Glutamatergic neuron (in vitro differentiated cells): Measurements from ENCODE around the gene EXOG. TPM values are rescaled to one million over a fixed set of nuclear protein-coding genes. Genes with fewer than 3 reads are reported as not detected.

Experiments
- DNase-seq: peaks from one replicate; pipeline ENCODE4 v3.0.0; 2022
- H3K27ac Mint-ChIP-seq: one replicate; pipeline ENCODE4 v1.8.0; 2020; ENCODE audit warnings: mild to moderate bottlenecking, mixed read lengths, inconsistent platforms; ENCODE audit not compliant: unreplicated experiment
- H3K27me3 Mint-ChIP-seq: one replicate; pipeline ENCODE4 v1.8.0; 2020; ENCODE audit warnings: mild to moderate bottlenecking, moderate library complexity, mixed read lengths, inconsistent platforms; ENCODE audit not compliant: unreplicated experiment
- H3K36me3 Mint-ChIP-seq: one replicate; pipeline ENCODE4 v1.8.0; 2020; ENCODE audit warnings: mild to moderate bottlenecking, mixed read lengths, inconsistent platforms; ENCODE audit not compliant: unreplicated experiment
- H3K4me1 Mint-ChIP-seq: one replicate; pipeline ENCODE4 v1.8.0; 2020; ENCODE audit warnings: mild to moderate bottlenecking, low read depth, mixed read lengths, inconsistent platforms; ENCODE audit not compliant: unreplicated experiment
- H3K4me3 Mint-ChIP-seq: one replicate; pipeline ENCODE4 v1.8.0; 2020; ENCODE audit warnings: mild to moderate bottlenecking, mixed read lengths, inconsistent platforms; ENCODE audit not compliant: unreplicated experiment
- H3K9me3 Mint-ChIP-seq: one replicate; pipeline ENCODE4 v1.8.0; 2020; ENCODE audit warnings: mild to moderate bottlenecking, moderate library complexity, mixed read lengths, inconsistent platforms; ENCODE audit not compliant: unreplicated experiment
- total RNA-seq: library from RNA; stranded (reverse); fragmentation: NEBNext Ultra II Directional; extraction: Animal tissue kit (Norgen Biotek cat#: 25700); gene quantifications from one replicate; pipeline ENCODE4 v1.2.1, GENCODE V29; 2021; ENCODE audit not compliant: unreplicated experiment
- TF ChIP-seq, protein P1 (sequence below): fragments of 200-600 bp; sonication (generic); IDR thresholded peaks from one replicate; pipeline ENCODE4 v1.5.0; 2021; ENCODE audit not compliant: partially characterized antibody, unreplicated experiment

EXOG gene
- total RNA-seq, 1 donor from 2014 or later: 20.9 TPM

DNA sequence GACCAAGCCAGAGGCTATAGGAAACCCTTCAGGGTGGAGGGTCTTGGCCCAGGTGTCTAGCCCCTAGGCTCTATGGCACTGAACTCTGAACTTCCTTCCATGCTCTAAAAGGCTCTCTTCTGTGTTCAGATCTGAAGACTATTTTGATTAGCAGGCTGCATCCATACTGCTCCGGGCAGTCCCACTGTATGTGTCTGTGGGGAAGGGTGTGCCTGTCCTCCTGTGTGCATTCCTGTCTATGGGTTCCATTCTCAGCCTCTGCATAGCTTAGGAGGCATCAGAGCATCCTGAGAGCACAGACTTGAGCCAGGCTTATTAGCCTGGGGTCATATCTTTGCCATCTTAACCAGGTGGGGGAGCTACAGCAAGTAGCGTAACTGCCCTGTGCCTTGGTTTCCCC lies 38.0 kb downstream of the EXOG start:
- no peak for DNase-seq
- TF ChIP-seq, protein P1, sequence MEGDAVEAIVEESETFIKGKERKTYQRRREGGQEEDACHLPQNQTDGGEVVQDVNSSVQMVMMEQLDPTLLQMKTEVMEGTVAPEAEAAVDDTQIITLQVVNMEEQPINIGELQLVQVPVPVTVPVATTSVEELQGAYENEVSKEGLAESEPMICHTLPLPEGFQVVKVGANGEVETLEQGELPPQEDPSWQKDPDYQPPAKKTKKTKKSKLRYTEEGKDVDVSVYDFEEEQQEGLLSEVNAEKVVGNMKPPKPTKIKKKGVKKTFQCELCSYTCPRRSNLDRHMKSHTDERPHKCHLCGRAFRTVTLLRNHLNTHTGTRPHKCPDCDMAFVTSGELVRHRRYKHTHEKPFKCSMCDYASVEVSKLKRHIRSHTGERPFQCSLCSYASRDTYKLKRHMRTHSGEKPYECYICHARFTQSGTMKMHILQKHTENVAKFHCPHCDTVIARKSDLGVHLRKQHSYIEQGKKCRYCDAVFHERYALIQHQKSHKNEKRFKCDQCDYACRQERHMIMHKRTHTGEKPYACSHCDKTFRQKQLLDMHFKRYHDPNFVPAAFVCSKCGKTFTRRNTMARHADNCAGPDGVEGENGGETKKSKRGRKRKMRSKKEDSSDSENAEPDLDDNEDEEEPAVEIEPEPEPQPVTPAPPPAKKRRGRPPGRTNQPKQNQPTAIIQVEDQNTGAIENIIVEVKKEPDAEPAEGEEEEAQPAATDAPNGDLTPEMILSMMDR: no peak
- H3K27me3 Mint-ChIP-seq: peaks cover 3% of the 10 kb centered on the region
- H3K4me3 Mint-ChIP-seq: no peak overlapping the region
- no peaks in the 10 kb centered on the region for H3K4me1 Mint-ChIP-seq
- no peak overlapping the region for H3K27ac Mint-ChIP-seq
- peaks cover 20% of the 10 kb centered on the region for H3K36me3 Mint-ChIP-seq
- H3K9me3 Mint-ChIP-seq: peaks cover 4% of the 10 kb centered on the region

DNA sequence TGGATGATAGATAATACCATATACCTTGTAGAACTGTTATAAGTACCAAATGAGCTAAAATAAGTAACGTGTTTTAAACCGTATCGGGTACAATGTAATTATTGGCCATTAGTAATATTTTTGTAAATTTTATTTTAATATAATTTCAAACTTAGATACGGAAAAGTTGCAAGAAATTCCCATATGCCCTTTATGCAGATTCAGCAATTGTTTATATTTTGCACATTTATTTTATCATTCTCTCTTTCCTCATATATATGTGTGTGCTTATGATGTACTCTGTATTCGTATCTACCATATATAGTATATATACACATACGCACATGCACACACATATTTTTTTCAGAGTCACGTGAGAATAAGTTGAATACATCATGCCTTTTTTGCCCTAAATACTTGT lies 38.5 kb downstream of the EXOG start:
- Mint-ChIP-seq H3K9me3 (peaks cover 4% of the 10 kb centered on the region), H3K36me3 (peaks cover 20% of the 10 kb centered on the region), H3K4me3 (no peak overlapping the region), H3K27me3 (peaks cover 3% of the 10 kb centered on the region), H3K4me1 (no peaks in the 10 kb centered on the region), H3K27ac (no peak overlapping the region)
- no peak for DNase-seq
- TF ChIP-seq, protein P1: no peak

GRCh38 chr3:38536671-38537070 lies 40.5 kb downstream of the EXOG start:
- TF ChIP-seq, protein P1: no peak
- Mint-ChIP-seq H3K27ac (no peak overlapping the region), H3K9me3 (peaks cover 4% of the 10 kb centered on the region), H3K4me1 (peaks cover 5% of the 10 kb centered on the region), H3K4me3 (no peak overlapping the region), H3K36me3 (peaks cover 20% of the 10 kb centered on the region), H3K27me3 (no peaks in the 10 kb centered on the region)
- DNase-seq: no peak

DNA sequence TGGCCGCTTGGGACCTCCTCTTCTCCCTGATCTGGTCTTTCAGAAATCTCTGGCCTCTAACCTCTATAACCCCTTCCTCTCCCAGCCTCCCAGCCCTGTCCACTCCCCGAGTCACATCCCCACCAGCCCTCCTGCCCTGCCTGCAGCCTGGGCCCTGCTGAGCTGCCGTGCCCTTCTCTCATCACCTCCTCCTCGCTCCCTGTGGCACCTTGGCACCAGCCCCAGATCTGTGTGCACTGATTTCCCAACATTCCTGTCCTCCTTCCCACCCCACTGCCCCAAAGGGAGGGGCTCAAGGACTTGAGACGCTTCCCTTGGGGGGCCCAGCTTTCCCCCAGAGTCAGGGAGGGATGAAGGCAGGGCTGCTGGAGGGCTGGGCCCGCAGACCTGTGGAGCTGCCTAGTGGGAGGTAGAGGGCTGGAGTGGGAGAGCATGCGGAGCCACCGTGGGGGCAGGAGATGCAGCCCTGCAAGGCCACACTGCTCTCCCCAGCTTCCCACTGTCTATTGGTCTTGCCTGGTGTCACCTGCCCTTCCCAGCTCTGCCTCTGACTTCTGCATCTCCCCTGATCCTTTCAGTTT lies 42.7 kb downstream of the EXOG start:
- H3K9me3 Mint-ChIP-seq: peaks cover 4% of the 10 kb centered on the region

GRCh38 chr3:38541806-38542205 lies 45.7 kb downstream of the EXOG start:
- peak; percentile 60 for DNase-seq
- H3K9me3 Mint-ChIP-seq: peaks cover 1% of the 10 kb centered on the region
- H3K4me1 Mint-ChIP-seq: peaks cover 8% of the 10 kb centered on the region
- H3K36me3 Mint-ChIP-seq: no peaks in the 10 kb centered on the region
- TF ChIP-seq, protein P1: no peak
- H3K27me3 Mint-ChIP-seq: no peaks in the 10 kb centered on the region
- H3K27ac Mint-ChIP-seq: no peak overlapping the region
- H3K4me3 Mint-ChIP-seq: no peak overlapping the region

More for the DNA sequence above, 42.7 kb downstream of the EXOG start:
- H3K4me1 Mint-ChIP-seq: peaks cover 8% of the 10 kb centered on the region
- no peak overlapping the region for H3K27ac Mint-ChIP-seq
- TF ChIP-seq, protein P1: no peak
- H3K4me3 Mint-ChIP-seq: no peak overlapping the region
- DNase-seq: no peak
- H3K27me3 Mint-ChIP-seq: no peaks in the 10 kb centered on the region
- peaks cover 15% of the 10 kb centered on the region for H3K36me3 Mint-ChIP-seq
